ENCODE data around the gene PEAR1.

Gene PEAR1

DNA sequence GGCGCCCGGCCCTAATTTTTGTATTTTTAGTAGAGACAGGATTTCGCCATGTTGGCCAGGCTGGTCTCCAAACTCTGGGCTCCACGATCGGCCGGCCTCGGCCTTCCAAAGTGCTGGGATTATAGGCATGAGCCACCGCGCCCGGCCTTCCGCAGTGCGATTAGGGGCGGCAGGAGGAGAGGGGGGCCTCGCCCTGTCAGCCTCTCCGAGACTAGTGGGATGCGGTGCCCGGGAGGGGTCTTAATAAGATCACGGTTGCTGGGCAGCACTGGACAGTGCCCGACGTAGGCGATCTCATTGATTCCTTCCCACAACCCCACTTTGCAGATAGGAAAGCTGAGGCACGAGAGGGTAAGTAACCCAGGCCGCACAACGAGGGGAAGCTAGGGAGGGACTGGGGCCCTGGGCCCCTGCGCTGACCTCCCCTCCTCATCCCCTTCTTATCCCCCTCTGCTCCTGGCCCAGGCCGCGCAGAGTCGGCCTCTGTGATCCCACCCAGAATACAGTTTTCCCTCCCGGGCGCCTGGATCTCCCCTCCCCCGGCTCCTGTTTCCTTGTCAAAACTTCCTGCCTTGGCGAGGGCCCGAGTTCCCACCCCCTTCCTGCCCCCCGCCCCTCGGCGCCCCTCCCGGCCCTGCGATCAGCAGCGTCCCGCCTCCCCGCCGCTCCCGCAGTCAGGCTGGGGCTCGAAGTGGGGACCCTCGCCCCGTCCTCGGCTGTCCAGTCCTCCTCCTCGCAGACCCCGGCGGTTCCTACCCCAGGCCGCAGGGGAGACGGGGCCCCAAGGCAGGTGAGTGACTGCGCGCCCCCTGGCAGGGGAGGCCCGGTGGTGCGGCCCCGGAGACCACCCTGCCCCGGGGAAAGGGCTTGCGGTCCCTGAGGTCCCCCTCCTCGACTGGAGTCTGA is at the start of gene PEAR1:
PEAR1 (plus strand) TSS at position 671 of the 906 bp plus-strand sequence. CDS start 10,209 bp downstream, outside the sequence.
- DNase-seq (ENCODE audit: low read depth), result no peak

DNA sequence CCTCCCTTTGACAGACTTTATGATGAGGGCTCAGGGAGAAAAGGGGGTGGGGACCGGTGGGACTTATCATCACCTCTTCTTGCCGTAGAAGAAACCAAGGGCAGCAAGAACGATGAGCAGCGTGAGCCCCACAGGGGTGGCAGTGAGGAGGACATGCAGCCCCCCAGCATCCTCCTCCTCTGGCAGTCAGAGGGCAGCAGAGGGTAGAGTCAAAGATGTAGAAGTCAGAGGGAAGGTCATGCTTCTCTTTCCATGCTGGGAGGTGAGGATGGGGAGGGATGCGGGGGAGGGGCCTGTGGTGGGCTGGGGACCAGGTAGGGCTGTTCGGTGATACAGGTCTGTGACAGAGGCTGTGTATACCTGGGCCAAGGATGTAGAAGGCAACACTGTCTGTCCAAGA is 49.4 kb upstream of the PEAR1 start:
- DNase-seq (ENCODE audit: low read depth), result no peak

DNA sequence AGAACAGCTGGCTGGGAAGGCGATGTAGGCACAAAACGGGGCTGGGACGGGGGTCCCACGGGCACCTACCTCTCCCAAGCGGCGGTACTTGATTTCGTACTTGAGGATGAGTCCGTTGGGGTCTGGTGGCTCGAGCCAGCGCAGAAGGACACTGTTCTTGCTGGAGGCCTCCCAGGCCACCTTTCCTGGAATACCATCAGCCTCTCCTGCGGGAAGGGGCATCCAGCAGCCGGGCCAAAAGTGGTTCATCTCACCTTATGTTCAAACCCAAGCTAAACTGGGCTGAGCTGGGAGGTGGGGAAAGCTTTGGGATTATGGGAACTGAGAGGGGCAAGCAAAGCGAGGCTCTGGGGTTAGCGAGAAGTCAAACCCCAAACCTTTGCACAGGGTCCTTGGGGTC is 48.9 kb upstream of the PEAR1 start:
- no peak for DNase-seq (ENCODE audit: low read depth)

DNA sequence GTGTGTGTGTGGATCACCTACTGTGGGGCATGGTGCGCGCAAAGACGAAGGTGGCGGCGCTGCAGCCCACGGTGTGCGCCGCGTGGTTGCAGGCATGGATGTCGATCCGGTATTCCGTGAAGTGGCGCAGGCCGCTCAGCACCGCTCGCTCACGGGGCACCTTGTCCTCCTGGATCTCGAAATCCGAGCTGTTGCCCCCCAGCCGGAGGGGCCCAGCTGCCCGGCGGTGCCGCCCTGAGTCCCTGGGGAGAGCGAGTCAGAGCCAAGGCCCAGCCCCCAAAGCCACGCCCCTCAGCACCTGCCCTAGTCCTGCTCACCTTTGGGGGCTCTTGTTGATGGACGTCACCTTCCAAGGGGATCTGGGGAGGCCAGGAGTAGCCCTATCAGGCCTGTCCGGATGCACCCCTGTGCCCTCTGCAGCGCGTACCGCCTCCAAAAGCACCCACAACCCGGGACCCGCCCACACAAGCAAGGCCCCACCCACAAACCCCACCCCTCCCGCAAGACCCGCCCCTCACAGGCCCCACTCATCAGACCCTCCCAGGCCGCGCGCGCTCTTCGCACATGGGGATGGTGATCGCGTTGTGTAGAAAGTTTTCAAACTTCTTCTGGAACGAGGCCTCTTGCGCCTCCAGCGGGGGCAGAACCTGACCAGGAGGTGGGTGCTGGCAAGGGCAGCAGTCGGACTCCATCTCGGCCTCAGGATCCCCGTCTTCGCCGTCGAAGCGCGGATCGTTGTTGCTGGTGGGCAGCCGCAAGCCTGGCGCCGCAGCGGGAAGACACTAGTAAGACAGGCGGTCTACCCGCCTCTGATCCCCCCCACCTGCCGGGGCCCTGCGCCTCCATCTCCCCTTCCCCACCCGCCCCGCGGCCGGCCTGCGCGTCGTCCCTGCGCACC is 48.2 kb upstream of the PEAR1 start:
- peak; percentile 27 for DNase-seq (ENCODE audit: low read depth)

DNA sequence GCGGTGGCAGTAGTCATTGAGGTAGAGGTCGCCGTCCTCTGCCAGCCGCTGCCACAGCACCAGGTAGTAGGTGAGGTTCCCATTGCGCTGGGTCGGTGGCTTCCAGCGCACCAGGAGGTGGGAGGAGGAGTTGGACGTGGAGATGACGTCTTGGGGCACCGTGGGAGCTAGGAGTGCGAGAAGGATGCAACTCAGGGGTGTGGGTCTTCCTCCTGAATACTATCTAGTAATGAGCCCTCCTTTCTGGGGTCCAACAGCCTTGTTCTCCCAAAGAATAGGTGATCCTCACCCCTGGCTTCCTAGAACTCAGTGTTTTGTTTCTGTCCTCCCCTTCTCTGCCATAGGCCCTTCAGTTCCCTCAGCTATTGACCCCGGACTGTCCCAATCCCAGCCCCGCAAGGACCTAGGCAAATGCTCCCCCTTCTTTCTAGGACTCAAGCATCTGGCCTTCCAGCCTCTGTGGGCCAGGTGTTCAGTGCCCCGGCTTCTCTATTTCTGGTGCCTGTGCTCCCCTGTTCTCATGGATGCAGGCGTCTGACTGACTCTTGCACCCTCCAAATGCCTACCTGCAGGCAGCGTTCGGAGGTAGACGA is 47.5 kb upstream of the PEAR1 start:
- no peak for DNase-seq (ENCODE audit: low read depth)

DNA sequence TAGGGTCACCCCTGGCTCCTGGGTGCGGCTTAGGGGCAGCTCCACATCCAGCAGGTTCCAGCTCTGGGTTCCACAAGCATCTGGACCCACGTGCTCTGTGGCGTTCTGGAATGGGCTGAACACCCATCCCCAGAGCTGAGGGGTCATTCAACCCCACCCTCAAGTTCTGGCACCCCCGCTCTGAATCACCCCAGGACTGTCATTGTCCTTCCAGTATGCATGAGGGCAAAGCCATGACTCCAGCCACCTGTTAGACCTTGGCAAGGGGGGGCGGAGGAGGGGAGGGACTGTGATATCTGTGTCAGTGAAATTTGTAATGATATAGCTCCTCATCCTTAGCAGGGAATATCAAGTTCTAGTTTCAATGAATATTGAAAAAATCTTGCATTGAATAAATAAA is 46.9 kb upstream of the PEAR1 start:
- no peak for DNase-seq (ENCODE audit: low read depth)

DNA sequence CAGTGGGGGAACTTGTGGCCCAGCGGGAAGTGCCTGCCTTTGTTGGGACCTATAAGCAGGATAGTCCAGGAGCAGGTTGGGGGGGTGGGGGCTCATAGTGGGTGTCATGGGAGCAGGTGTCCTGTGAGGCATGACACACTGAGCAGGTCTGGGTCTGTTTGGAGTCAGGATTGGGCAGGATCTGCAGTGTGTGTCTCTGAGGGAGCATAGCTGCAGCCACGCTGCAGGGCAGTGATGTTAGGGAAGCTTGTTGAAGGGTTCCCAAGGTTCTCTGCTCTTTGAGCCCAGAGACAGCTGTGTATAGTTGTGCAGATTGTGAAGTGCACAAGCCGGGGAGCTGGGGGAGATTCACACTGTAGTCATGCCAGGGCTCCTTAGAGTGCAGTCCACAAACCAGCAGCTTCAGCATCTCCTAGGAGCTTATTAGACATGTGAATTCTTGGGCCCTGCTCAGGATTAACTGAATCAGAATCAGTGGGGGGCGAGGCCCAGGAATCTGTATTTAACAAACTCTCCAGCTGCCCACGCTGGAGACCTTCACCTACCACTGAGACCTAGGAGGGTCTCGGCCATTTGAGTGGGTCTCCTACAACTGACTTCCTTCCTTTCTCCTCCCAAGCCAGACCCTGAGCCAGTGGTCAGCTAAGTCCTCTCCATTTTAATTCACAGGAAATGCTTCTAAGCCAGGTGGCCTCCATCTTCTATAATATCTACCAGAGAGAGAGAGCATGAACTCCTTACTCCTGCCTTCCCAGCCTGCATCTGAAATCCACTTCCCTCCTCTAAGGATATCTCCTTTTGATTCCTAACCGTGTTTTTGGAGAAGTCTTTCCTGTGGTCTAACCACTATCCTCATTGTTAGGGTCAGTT is 45.7 kb upstream of the PEAR1 start:
- no peak for DNase-seq (ENCODE audit: low read depth)

DNA sequence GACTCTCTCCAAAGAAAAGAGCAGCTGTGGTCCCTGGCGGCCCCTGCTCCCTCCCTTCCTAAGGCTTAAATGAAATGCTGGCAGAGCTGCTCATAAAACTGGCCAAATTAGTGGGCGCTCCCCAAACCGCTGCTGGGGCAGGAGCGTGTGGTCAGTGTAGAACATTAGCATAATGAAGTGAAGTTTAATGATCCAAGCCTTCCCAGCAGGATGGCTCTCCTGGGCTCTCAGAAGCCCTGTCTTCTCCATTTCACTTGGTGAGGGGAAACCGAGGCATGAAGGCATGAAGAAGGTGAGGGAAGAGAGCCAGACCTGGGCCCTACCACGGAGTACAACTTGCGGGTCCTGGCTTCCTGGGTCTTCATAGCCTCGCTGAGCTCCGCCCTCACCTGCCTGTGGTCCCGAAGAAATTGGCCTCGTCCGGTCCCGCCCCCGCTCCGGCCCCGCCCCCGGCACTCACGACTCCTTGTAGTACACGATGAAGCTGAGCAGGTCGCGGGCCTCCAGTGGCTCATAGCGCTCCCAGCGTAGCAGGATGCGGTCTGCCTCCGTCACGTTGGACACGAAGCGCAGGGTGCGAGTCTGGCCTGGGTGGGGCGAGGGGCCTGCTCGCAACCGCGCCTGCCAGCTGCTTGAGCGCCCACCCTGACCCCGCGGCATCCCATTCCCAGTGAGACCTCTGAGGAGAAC is 44.9 kb upstream of the PEAR1 start:
- DNase-seq (ENCODE audit: low read depth), result peak; percentile 68

DNA sequence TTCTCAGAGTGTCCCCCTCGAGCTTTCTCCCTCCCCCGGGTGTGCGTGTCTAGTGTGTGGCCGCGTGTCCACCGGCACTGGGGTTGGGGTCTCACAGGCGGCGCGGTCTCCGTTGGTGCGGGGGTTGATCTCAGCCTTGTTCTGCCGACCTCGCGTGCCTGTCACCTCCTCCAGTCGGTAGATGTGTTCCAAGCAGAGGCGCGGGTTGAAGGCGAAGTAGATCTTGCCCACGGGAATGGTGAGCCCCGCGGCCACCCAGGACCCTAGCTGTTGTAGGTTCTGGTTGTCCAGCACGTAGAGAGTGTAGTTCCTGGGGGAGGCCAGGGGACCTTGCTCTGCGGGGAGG is 44.4 kb upstream of the PEAR1 start:
- no peak for DNase-seq (ENCODE audit: low read depth)

DNA sequence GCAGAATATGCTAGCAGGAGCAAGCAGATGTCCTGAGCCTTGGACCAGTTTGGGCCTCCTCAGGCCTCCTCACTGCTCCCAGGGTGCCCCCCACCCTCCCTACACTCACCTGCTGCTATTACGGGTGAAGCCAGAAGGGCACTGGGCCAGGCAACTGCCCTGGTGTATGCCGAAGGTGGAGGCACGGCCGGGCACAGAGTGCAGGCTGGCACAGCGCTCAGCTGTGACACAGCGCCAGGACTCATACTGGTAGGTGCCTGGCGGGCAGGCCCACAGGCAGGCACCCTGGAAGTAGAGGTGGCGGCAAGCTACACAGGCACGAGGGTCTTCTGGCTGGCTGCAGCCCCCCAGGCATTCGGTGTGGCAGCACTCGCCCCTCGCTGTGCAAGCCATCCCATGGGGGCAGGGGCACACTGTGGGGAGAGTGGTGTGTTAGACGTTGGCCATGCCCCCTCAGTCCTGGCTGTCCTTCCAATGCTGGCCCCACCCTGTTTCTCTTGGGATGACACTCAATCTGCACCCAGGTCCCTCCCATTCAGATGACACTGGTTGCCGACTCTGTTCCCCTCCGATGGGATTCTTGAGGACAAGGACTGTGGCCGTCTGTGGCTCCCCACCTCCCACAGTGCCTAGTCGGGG is 41.6 kb upstream of the PEAR1 start:
- DNase-seq (ENCODE audit: low read depth), result no peak

- DNase-seq (ENCODE audit: low read depth), result no peak
Observed at GRCh38 chr1:156852418-156852874, 41.1 kb upstream of the PEAR1 start.

- no peak for DNase-seq (ENCODE audit: low read depth)
Observed at GRCh38 chr1:156853761-156854160, 39.8 kb upstream of the PEAR1 start.

- no peak for DNase-seq (ENCODE audit: low read depth)
Observed at GRCh38 chr1:156854634-156855033, 38.9 kb upstream of the PEAR1 start.

DNA sequence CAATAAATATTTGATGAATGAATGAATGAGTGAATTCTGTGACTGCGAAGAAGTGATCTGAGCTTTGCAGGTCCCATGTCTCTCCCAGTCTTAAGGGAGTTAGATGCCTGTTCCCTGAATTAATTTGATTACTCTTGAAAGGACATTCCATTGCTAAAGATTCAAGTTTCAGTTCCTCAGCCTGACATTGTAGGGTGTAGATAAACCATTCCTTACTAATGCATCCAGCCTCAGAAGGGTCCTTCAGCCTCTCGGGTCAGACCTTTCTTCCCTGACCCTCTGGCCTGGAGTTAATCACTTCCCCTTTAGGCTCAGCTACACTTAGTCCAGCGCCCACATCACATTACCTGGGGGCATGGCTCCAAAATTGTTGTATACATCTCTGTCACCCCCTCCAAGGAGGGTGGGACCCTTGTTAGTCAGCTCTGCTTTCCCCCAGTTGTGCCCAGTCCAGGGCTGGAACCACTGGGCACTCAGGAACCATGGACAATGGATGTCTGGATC is 37.2 kb upstream of the PEAR1 start:
- no peak for DNase-seq (ENCODE audit: low read depth)

DNA sequence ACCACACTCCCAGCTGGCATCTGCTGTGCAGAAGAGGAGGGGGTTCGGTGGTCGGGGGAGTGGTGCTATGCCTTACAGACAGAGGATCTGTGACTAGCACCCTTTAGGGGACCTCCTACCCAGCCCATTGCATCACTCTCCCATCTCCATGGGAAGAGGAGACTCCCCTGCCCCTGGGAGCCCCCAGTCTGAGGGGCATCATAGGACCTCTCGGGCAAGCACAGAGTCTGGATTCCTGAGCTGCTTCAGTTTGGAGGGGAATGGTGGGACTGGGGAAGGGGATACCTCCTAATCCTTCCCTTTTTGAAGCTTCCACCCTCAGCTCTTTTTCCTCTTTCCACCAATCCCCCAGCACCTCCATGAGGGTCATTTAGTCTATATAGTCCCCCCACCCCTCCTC is 36.0 kb upstream of the PEAR1 start:
- DNase-seq (ENCODE audit: low read depth), result no peak

DNA sequence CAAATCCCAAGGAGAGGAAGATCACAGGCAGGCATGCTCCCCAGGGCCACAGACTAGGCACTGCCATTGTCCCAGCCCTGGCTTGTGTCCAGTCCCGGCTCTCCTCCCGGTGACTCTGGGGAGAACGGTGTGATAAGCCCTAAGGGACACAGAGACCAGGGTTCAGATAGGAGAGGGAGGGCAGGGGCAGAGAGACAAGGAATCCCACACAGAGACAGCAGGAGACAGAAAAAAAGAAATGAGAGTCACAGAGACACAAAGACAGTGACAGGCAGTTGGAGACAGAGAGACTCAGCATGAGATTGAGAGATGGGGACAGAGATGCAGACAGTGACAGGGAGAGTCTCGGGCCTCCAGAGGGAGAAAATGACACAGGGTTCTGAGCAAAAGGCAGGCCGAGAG is 35.0 kb upstream of the PEAR1 start:
- no peak for DNase-seq (ENCODE audit: low read depth)

- no peak for DNase-seq (ENCODE audit: low read depth)
Observed at GRCh38 chr1:156858959-156859522, 34.5 kb upstream of the PEAR1 start, which contains the start of gene INSRR. Gene INSRR (minus strand): TSS chr1:156859117. CDS start chr1:156858621, 496 bp downstream.

DNA sequence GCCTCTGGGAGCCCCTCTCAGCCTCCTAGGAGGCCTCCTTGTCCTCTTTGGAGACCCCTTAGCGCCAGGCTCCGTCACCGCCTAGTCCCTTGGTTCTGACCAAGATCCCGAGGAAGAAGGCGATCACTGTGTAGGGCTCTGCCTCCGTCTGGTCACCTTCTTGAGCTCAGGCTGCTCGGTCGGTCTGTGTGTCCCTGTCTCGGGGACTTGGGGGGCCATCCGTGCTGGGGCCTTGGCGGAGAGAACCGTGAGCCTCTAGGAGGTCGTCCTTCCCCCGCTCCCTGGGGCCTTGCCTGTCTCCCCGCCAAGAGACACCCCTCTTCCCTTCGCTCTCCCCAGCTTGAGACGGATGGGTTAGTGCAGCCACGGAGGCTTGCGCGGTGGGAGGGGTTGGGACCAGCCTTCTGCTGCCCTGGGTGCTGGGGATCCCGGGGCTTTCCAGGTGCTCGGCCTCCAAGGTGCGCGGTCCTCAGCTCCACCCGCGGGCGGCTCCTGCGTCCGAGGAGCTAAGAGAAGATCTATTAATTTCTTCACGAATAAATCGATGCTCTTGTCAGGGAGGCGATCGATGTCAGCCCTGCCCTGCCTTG is 33.9 kb upstream of the PEAR1 start:
- no peak for DNase-seq (ENCODE audit: low read depth)

GRCh38 chr1:156860113-156860627 is 33.3 kb upstream of the PEAR1 start:
- DNase-seq (ENCODE audit: low read depth), result peak; percentile 62

Measured in activated T-cell treated with anti-CD3 and anti-CD28 coated beads for 48 hours (primary cell).